GM12878 (cell line): ENCODE data around the gene RAB40B. TPM values are rescaled to one million over a fixed set of nuclear protein-coding genes. Genes with fewer than 3 reads are reported as not detected.

Experiments
- ATAC-seq: fragments of 200-7000 bp; cut with Tn5 transposase; 3 replicates; pipeline ENCODE4 v1.9.1; 2020; ENCODE audit warnings: mild to moderate bottlenecking, moderate library complexity
- BruUV-seq: library from RNA; stranded (reverse); fragments of 400-500 nt; replicated peaks from 2 replicates; lab custom pipeline; 2021; lab: Mats Ljungman, UMichigan
- CTCF ChIA-PET: fragments of 300-600 bp; sonication (Branson Sonifier 250); formaldehyde crosslinking; extraction: SDS; loops from one replicate; lab custom pipeline; 2021; ENCODE audit warnings: inconsistent platforms; lab: Yijun Ruan, JAX
- POLR2A ChIA-PET: fragments of 350-600 bp; formaldehyde crosslinking; extraction: SDS; loops from one replicate; lab custom pipeline; 2021; ENCODE audit warnings: inconsistent platforms; lab: Charles Lee
- RAD21 ChIA-PET: fragments of 300-600 bp; sonication (Branson Sonifier 250); formaldehyde crosslinking; loops from one replicate; lab custom pipeline; 2023; ENCODE audit warnings: antibody characterized with exemption; ENCODE audit not compliant: unreplicated experiment; lab: Charles Lee
- SMC1A ChIA-PET: fragments of 300-600 bp; sonication (Branson Sonifier 250); formaldehyde crosslinking; loops from one replicate; lab custom pipeline; 2023; ENCODE audit not compliant: unreplicated experiment, uncharacterized antibody; lab: Charles Lee
- DNase-seq: peaks from one replicate; pipeline ENCODE4 v3.0.0-alpha.2; 2011; ENCODE audit warnings: low read depth, low spot score
- FAIRE-seq: peaks from 3 replicates; lab custom pipeline; 2011; peaks lifted over from hg19 to GRCh38; lab: Jason Lieb, UNC
- H2AFZ ChIP-seq: 2 replicates; pipeline ENCODE4 v1.6.0; 2011; ENCODE audit warnings: low read depth, low read length, control low read depth; ENCODE audit not compliant: control insufficient read depth
- H3K27ac ChIP-seq: 2 replicates; pipeline ENCODE4 v1.5.1; 2011; ENCODE audit warnings: control low read depth; ENCODE audit not compliant: control insufficient read depth, insufficient read depth
- H3K27me3 ChIP-seq, 2 experiments: replicated peaks in 1 of 2; 2 replicates each; pipeline versions ENCODE4 v1.6.0 to v1.6.1; 2011; ENCODE audit warnings: low read length in 1 of 2; ENCODE audit not compliant: control insufficient read depth in 2 of 2, insufficient read depth in 2 of 2
- H3K36me3 ChIP-seq, 2 experiments: 2 replicates each; pipeline ENCODE4 v1.5.1; 2011; ENCODE audit warnings: low read length in 1 of 2; ENCODE audit not compliant: control insufficient read depth in 2 of 2, insufficient read depth in 2 of 2
- H3K4me1 ChIP-seq: 2 replicates; pipeline ENCODE4 v1.6.1; 2011; ENCODE audit warnings: mild to moderate bottlenecking, low read length, moderate library complexity, mixed read lengths; ENCODE audit not compliant: control insufficient read depth, insufficient read depth
- H3K4me2 ChIP-seq: 2 replicates; pipeline ENCODE4 v1.6.0; 2011; ENCODE audit warnings: control low read depth; ENCODE audit not compliant: control insufficient read depth, insufficient read depth
- H3K4me3 ChIP-seq: fragments of 200-600 bp; sonication (generic); 2 replicates; pipeline ENCODE4 v1.5.1; 2016
- H3K79me2 ChIP-seq: 2 replicates; pipeline ENCODE4 v1.6.0; 2011; ENCODE audit warnings: low read length; ENCODE audit not compliant: control insufficient read depth, insufficient read depth
- H3K9ac ChIP-seq: 2 replicates; pipeline ENCODE4 v1.8.0; 2011; ENCODE audit warnings: low read length, control low read depth, mixed read lengths; ENCODE audit not compliant: control insufficient read depth, insufficient read depth
- H3K9me3 ChIP-seq: replicated peaks from 3 replicates; pipeline ENCODE4 v1.5.1; 2011; ENCODE audit warnings: mild to moderate bottlenecking, low read length; ENCODE audit not compliant: control insufficient read depth, insufficient read depth
- H4K20me1 ChIP-seq: 2 replicates; pipeline ENCODE4 v1.6.0; 2011; ENCODE audit not compliant: control insufficient read depth, insufficient read depth
- FOXM1 ChIP-seq: IDR thresholded peaks from 2 replicates; pipeline ENCODE4 v1.6.1; 2012; ENCODE audit warnings: low read depth, mild to moderate bottlenecking, inconsistent platforms, low read length, moderate library complexity
- NFYB ChIP-seq: IDR thresholded peaks from 2 replicates; pipeline ENCODE4 v1.6.1; 2011; ENCODE audit warnings: low read depth, mild to moderate bottlenecking, low read length, improper control_type of control experiment, moderate library complexity; ENCODE audit not compliant: insufficient read depth
- SUZ12 ChIP-seq: fragments of 200-600 bp; sonication (generic); IDR thresholded peaks from one replicate; pipeline ENCODE4 v1.6.1; 2018; ENCODE audit warnings: antibody characterized with exemption, mild to moderate bottlenecking; ENCODE audit not compliant: unreplicated experiment
- TBL1XR1 ChIP-seq: IDR thresholded peaks from 2 replicates; pipeline ENCODE4 v1.6.1; 2012; ENCODE audit warnings: low read depth, low read length, improper control_type of control experiment
- WGBS: methylation state at CpG from one replicate; pipeline ENCODE4 v1.1.6; 2016; ENCODE audit warnings: low lambda C conversion rate; ENCODE audit not compliant: insufficient replicate concordance, insufficient coverage; ENCODE audit errors: missing lambda C conversion rate; 5-methylcytosine and 5-hydroxymethylcytosine counted together
- in situ Hi-C: fragments of 300-500 bp; cut with MboI; formaldehyde crosslinking; loops from 9 replicates; pipeline ENCODE4 v1.14.3; 2018; ENCODE audit warnings: mixed read lengths
- intact Hi-C: fragments of 100-400 bp; cut with micrococcal nuclease; formaldehyde crosslinking; loops from one replicate; pipeline ENCODE4 v1.14.2; 2022; ENCODE audit not compliant: unreplicated experiment
- polyA plus RNA-seq, 11 experiments: library from polyadenylated mRNA; depleted of rRNA in 4 of 11; unstranded in 6 of 11; stranded (reverse) in 5 of 11; fragments of >200 nt; fragmentation: Nextera tagmentation in 4 of 11; fragmentation: Illumina TruSeq in 1 of 11; extraction: Ambion mirVana in 4 of 11; extraction: Trizol in 1 of 11; gene quantifications; 1 replicate in 1 of 11; 2 replicates in 10 of 11; pipeline versions ENCODE4 v1.2.1 to v1.2.3, GENCODE V29; 2011 to 2016; ENCODE audit warnings: inconsistent platforms in 2 of 11, missing spikeins in 2 of 11, low read depth in 1 of 11
- total RNA-seq, 4 experiments: library from RNA; depleted of rRNA in 3 of 4; stranded (reverse); fragments of >200 nt in 3 of 4; fragmentation: Illumina TruSeq in 1 of 4; extraction: Trizol in 1 of 4; gene quantifications; 2 replicates each; pipeline versions ENCODE4 v1.2.1 to v1.2.3, GENCODE V29; 2013 to 2021
- TF ChIP-seq, protein P1 (sequence below): fragments of 450-650 bp; IDR thresholded peaks from 2 replicates; pipeline ENCODE4 v1.6.1; 2017; ENCODE audit warnings: borderline replicate concordance

RAB40B gene
- total and polyA plus RNA-seq, 10 of the 15 experiments (the other 5 are each of a cell fraction or from before 2014, with no cell fraction given): 0.06 to 2.8 (median 1.4) TPM

DNA sequence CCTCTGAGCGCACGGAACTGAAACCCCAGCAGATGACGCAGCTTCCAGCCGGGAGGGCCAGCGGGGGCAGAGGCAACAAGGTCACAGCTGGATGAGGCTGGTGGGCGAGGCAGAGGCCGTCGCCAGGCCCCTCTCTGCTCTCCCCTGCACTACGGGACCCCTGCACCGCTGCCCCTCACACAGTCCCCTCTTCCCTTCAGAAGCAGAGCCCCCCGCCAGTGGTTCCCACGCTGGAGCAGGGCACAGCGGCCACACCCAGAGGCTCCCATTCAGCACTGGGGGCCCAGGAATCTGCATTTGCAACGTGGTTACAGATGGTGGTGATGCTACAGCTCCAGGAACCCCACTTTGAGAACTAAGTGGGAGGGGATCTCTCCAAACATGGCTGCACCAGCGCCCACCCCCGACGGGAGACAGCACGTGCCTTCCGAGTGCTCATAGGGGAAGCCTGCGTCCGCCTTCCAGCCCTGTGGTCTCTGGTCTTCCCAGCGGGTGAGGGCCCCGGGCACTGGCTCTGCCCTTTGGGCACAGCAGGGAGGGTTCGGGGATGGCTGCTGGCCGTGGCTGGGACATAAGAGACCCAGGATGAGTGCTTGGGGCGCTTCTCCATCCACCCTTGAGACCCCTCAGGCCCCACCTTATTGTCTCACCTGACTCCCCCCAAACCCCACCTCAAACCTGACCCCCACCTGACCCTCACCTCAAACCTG is 4.7 kb upstream of the RAB40B start:
- FAIRE-seq: no peak
- Histone ChIP-seq H3K9ac (no peak overlapping the region), H4K20me1 (no peaks in the 10 kb centered on the region), H3K4me3 (no peak overlapping the region), H3K27me3 (no peaks in the 10 kb centered on the region), H3K4me1 (peaks cover 11% of the 10 kb centered on the region), H3K4me2 (no peak overlapping the region), H3K36me3 (no peaks in the 10 kb centered on the region), H2AFZ (no peak overlapping the region), H3K79me2 (no peaks in the 10 kb centered on the region), H3K9me3 (no peaks in the 10 kb centered on the region), H3K27ac (no peak overlapping the region)
- no TSS peak for BruUV-seq
- ChIA-PET POLR2A (no interaction called here), CTCF (no interaction called here), SMC1A (no interaction called here), RAD21 (no interaction called here)
- intact Hi-C loops (no loop called here), in situ Hi-C loops (no loop called here)
- no peak for TF ChIP-seq SUZ12
- no peak for TF ChIP-seq FOXM1
- DNase-seq: no peak
- WGBS: 49% methylated on average over 25 of the region's 26 CpGs
- ATAC-seq: no peak

DNA sequence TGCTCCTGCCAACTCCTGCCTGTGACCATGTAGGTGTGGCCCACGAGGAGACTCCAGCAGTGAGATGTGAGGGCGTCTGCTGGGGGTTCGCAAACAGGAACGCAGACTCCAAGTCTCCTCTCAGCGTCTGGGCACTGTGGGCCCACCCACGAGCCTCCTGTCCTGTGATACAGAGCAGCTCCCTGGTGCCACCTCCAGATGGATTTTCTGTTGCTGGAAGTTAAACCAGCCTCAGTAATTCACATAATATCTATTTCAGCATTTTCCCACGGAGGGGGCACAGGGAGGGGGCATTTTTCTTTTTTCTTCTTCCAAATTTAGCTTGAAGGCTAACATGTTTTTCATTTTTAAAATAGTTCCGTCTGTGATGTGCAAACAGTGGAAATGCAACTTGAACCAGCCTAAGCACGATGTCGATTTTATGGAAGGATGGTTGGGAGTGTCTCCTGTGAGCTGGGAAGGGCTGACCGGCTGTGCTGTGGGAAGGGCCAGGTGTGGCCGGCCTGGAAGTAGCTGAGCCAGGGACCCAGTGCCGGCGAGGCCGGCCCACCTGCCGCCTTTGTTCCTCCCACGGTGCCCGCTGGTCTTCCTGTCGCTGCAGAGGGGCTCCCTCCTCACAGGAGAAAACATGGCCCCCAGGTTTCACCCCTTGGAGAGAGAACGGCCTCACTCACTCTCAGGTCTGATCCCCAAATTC is 3.9 kb upstream of the RAB40B start:
- TF ChIP-seq, protein P1, sequence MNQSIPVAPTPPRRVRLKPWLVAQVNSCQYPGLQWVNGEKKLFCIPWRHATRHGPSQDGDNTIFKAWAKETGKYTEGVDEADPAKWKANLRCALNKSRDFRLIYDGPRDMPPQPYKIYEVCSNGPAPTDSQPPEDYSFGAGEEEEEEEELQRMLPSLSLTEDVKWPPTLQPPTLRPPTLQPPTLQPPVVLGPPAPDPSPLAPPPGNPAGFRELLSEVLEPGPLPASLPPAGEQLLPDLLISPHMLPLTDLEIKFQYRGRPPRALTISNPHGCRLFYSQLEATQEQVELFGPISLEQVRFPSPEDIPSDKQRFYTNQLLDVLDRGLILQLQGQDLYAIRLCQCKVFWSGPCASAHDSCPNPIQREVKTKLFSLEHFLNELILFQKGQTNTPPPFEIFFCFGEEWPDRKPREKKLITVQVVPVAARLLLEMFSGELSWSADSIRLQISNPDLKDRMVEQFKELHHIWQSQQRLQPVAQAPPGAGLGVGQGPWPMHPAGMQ: no peak
- TF ChIP-seq NFYB (no peak), TBL1XR1 (no peak)
- FAIRE-seq: no peak
- no TSS peak for BruUV-seq
- Histone ChIP-seq H3K4me1 (peaks cover 5% of the 10 kb centered on the region), H3K4me2 (no peak overlapping the region), H3K4me3 (no peak overlapping the region), H3K36me3 (no peaks in the 10 kb centered on the region), H4K20me1 (no peaks in the 10 kb centered on the region), H3K9me3 (no peaks in the 10 kb centered on the region), H3K27ac (no peak overlapping the region), H3K27me3 (no peaks in the 10 kb centered on the region; a peak in 1 of 4 replicates), H2AFZ (no peak overlapping the region), H3K79me2 (no peaks in the 10 kb centered on the region), H3K9ac (no peak overlapping the region)
- CTCF ChIA-PET: no interaction called here
- no peak for DNase-seq
- 55% methylated on average over 20 of the region's 20 CpGs for WGBS
- intact Hi-C loops: no loop called here
- POLR2A ChIA-PET: no interaction called here
- ATAC-seq: no peak
- in situ Hi-C loops: no loop called here
- SMC1A ChIA-PET: no interaction called here
- RAD21 ChIA-PET: no interaction called here
